HG02798 (cell line): Measurements from ENCODE around the gene RAB11FIP5.
A peak's percentile ranks its signal among the peaks of the same experiment; 100 is the strongest.
"Not testable (repeated sequence)": the region's sequence is repeated elsewhere in the genome, so short reads cannot be mapped to it uniquely, and the experiment has no call there.

Experiments
- ATAC-seq: cut with Tn5 transposase; IDR thresholded peaks from one replicate; pipeline ENCODE4 v1.9.1; 2021; ENCODE audit warnings: mild to moderate bottlenecking; ENCODE audit not compliant: unreplicated experiment, poor library complexity

RAB11FIP5 gene, protein sequence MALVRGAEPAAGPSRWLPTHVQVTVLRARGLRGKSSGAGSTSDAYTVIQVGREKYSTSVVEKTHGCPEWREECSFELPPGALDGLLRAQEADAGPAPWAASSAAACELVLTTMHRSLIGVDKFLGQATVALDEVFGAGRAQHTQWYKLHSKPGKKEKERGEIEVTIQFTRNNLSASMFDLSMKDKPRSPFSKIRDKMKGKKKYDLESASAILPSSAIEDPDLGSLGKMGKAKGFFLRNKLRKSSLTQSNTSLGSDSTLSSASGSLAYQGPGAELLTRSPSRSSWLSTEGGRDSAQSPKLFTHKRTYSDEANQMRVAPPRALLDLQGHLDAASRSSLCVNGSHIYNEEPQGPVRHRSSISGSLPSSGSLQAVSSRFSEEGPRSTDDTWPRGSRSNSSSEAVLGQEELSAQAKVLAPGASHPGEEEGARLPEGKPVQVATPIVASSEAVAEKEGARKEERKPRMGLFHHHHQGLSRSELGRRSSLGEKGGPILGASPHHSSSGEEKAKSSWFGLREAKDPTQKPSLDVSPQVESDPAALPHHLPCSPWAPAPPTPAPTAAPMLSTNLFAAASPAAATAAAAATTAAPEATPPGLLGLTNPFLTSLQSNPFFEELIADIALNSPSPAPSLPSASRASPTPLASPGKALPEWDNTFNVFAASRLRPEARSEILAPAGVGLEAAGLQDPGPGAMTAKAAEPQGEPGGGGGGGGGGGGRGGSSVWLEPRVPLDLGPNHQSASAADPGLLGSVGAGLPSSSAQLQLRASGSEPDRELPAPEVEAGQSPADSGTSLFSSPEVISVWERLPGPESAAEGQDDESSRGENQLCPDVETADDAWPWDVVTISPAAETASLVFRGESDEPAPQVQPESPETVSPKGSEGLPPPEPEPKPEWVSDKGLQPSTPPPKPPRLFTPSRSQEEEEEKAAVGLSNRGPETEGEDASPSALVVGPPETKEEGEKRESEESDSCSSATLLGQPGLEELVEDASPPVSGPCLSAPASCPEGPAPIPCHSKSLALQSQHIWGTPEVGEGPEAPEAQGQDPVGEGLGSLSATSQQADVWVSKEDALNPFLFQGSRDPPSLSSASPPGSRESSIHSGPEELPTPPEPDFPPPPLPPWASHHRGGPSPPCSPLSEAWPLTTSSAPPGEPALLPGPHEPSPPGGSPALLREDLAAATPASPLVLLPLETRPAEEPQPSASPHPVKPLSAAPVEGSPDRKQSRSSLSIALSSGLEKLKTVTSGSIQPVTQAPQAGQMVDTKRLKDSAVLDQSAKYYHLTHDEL (N-terminal part only)

DNA sequence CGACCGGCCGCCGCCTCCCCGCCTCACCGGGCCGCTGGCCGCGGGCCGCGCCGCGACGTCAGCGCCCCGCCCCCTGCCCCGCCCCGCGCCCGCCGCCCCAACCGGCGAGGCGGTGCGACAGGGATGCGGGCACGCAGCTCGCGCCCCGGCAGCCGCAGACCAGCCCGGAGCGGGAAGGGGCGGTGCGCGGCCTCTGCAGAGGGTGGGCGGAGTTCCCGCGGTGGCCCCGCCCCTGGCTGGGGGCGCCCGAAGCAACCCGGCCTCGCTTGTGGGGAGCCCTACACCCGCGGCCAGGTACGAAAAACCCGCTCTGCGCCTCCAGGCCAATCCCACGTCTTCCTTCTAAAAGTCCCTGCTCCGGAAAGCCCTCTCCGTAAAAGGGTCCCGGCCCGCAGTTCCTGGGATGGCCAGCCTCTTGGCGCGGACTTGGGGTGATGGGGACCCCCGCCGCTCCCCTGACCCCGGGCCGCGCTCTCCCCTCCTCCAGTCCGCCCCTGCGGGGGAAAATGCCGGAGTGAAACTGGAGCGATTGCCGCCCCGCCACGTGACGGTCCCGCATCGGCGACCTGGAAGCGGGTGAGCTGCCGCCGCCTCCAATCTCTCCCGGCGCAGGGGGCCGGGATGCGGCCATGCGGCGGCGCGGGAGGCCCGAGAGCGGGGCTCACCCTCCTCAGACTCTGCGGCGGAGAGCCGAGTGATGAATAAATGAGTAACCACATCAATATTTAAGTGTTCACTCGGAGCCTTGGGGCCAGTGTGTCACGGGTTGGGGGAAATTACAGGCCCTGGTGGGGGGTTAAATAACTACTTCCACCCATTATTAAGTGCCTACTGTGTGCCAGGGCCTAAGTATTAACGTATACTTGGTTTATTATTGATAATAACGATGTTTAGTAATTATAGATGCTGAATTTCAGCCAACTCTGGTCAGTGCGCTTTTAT, at the start of gene RAB11FIP5:
Gene RAB11FIP5, minus strand, starts transcription at position 36 of the 942 bp plus-strand sequence. CDS start 171 bp downstream, outside the sequence.
- peak; percentile 79 for ATAC-seq

DNA sequence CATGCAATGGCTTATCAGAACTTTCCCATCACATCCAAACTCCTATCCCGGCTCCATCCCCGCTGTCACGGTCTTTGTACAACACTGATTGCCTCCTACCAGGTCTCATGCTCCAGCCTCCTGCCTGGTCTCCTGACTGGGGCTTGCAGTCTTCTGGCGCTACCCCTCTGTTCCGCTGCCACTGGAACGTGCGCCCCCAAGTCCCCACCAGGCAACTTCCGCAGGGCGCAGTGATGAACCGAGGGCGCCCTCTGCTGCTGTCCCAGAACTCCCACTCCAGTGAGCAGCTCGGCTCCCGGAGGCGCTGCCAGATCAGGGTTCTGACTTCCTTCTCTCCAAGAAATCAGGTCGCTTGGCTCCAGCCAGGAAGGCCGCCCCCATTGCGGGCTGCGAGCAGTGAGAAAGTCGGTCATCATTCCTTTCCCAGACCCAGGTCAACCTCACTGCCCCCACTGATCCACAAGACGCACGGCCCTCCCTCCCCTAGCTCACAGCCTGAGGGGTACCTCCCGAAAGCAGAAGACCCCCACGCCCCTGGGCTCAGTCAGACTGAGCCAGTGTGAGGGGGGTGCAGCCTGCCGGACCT, 43.9 kb upstream of the RAB11FIP5 start:
- ATAC-seq: no peak

DNA sequence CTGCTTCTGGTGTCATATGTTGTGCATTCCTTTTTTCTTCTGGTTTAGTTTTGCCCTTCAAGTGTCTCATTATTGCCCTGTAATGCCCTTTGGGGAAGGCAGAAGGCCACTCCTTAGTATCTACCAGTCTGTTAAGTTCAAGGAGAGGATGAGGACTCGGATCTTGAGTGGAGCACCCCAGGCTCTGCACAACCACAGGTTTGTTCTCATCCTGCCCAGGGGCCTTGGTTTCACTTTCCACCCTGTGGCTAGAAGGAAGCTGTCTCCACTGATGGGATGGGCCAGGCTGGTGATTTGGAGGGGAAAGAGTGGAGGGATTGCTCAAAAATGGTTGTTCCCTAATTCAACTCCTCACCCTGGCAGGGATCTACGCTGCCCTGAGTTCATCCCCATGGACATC, 30.2 kb upstream of the RAB11FIP5 start:
- ATAC-seq: no peak

DNA sequence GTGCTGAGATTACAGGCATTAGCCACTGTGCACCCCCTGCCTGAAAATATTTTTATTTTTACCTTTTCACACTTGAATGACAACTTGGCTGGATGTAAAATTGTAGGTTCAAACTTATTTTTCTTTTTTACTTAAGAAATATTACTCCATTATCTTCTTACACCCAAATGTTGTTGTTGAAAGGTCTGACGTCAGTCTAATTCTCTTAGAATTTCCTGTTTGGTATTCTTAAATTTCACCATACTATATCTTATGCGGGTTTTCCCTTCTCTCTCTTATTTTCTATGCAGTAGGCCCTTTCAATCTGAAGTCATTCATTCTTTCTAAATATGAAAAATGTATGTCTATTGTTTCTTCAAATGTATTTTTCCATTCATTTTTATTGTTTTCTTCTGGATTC, 29.1 kb upstream of the RAB11FIP5 start:
- no peak for ATAC-seq

DNA sequence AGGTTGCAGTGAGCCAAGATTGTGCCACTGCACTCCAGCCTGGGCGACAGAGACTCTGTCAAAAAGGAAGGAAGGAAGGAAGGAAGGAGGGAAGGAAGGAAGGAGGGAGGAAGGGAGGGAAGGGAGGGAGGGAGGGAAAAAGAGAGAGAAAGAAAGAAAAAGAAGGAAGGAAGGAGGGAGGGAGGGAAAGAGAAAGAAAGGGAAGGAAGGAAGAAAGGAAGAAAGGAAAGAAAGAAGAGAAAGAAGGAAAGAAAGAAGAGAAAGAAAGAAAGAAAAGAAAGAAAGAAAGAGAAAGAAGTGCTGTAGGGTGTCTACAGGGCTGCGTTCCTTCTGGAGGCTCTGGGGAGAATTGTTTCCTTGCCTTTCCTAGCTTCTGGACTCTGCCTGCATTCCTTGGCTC, 22.5 kb upstream of the RAB11FIP5 start:
- no peak for ATAC-seq

DNA sequence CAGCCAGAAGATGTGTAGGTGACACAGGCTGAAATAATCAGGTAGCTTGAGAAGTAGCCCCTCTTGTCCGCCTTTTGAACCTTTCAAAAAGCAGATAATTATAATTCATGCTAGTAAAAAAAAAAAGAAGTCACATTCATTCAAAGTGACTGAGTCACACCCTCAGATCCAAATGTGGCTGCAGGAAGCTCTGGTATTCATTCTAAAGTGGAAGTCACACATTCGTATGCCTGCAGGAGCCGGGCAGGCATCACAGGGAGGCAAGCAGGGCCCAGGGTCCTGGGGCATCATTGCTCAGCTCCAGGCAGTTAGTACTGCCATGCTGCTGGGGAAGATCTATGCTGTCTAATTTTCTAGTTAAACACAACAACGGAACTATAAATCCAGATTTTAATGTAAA, 21.7 kb upstream of the RAB11FIP5 start:
- ATAC-seq: no peak

DNA sequence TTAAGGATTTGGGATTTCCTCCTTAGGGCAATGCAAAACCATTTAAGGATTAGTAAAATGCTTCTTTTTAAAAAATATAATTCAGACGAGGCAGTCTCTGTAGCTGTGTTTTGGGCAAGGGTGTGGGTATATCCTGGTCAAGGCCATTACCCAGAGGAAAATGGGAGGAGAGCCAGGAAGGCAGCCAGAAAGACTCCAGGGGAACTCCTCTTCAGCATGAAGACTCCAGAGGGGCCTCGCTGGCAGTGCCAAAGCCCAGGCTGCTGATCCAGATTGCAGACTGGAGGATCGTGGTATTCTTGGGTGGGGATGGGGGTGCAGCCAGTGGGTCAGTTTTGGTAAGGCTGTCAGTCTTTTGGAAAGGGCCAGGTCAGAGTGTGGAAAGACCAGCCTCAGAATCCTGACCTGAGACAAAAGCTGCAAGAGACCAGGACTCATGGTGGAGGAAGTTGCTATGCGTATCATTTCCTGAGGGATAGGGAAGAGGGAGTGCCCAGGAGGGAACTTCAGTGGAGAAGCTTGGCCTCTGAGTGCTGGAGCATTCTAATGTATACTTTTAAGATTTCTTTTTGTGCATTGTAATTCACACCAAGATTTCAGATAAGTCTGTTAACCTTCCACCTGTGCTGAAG, 20.9 kb upstream of the RAB11FIP5 start:
- ATAC-seq: no peak

DNA sequence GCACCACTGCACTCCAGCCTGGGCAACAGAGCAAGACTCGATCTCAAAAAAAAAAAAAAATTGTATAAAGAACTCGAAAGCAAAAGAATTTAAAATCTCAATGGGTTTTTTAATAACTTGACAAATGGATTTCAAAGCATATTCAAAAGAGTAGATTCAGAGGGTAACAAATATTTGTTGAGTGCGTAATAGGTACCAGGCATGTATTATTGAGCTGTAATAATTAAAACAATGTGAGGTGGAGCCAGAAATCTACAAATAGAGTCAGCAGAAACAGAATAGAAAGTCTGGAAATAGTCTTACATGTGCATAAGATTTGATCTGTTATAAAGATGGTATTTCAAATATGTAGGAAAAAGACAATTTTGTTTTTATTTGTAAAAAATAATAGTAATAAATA, 19.1 kb upstream of the RAB11FIP5 start:
- ATAC-seq: no peak

DNA sequence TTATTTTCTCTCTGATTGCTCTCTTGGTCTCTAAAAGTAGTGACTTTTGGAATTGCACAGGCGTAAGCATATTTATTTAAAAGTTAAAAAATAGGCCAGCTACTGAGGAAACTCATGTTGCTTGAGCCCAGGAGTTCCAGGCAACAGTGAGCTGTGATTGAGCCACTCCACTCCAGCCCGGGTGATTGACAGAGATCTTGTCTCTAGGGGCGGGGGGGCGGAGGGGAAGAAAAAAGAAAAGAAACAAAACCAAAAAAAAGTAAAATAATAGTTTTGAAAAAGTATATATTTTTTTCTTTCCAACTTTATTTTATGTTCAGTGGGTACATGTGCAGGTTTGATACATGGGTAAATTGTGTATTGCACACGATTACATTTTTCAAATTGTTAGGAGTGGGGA, 18.0 kb upstream of the RAB11FIP5 start:
- ATAC-seq: no peak

DNA sequence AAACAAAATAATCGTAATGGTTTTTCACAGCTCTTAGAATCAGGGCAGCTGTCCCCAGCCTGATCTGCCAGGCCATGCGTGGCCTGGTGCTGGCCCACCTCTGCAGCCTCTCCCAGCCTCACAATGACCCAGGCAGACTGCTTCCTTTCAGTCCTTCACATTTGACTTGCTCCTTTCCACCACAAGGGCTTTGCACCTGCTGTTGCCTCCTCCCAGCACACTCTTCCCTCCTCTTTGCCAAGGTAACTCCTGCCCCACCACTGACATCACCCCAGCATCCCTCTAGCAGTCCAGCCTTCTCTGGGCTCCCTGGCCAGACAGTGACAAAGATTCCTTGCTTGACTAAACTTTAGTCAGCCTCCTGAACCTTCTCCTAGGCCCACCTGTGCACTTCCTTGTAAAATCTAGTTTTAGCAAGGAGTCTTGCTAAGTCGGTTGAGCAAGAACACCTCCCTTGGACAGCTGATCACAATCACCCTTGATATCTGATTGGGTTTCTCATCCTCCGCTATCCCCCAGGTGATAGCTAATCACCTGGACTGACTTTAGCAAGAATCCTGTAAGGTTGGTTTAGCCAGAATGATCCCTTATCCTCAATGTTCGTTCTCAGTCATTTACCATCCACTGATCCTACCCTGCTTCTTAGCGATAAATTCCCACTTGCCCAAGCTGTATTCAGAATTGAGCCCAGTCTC, 16.2 kb upstream of the RAB11FIP5 start:
- no peak for ATAC-seq

DNA sequence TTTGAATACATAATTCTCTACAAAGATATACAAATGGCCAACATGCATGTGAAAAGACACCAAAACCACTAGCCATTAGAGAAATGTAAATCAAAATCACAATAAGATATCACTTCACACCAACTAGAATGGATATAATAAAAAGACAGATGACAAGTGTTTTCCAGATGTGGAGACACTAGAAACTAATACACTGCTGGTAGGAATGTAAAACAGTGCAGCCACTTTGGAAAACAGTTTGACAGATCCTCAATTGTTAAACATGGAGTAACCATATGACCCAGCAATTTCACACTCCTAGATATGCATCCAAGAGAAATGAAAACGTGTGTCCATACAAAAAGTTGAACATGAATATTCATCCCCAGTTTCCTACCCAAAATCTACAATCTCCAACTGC, 9.8 kb upstream of the RAB11FIP5 start:
- ATAC-seq: no peak

DNA sequence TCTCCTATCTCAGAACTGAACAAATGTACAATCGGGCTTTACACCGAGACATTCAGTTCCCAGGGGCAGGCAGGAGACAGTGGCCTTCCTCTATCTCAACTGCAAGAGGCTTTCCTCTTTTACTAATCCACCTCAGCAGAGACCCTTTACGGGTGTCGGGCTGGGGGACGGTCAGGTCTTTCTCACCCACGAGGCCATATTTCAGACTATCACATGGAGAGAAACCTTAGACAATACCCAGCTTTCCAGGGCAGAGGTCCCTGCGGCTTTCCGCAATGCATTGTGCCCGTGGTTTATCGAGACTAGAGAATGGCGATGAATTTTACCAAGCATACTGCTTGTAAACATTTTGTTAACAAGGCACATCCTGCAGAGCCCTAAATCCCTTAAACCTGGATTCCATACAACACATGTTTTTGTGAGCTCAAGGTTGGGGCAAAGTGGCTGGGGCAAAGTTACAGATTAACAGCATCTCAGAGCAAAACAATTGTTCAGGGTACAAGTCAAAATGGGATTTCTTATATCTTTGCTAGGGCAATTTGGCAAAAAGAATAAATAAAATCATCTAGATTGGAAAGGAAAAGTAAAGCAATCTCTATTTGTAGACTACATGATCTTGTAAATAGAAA, 7.0 kb upstream of the RAB11FIP5 start:
- not testable (repeated sequence) for ATAC-seq

DNA sequence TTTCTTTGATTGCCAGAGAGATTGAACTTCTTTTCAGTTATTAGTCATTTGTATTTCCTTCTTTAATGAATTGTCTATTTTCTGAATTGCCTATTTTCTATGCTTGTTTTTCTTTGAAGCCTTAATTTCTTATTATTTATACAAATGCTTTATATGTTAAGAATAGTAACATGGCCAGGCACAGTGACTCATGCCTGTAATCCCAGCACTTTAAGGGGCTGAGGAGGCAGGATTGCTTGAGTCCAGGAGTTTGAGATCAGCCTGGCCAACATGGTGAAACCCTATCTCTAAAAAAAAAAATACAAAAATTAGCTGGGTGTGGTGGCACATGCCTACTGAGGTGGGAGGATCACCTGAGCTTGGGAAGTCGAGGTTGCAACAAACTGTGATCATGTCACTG, 4.7 kb upstream of the RAB11FIP5 start:
- ATAC-seq: no peak

DNA sequence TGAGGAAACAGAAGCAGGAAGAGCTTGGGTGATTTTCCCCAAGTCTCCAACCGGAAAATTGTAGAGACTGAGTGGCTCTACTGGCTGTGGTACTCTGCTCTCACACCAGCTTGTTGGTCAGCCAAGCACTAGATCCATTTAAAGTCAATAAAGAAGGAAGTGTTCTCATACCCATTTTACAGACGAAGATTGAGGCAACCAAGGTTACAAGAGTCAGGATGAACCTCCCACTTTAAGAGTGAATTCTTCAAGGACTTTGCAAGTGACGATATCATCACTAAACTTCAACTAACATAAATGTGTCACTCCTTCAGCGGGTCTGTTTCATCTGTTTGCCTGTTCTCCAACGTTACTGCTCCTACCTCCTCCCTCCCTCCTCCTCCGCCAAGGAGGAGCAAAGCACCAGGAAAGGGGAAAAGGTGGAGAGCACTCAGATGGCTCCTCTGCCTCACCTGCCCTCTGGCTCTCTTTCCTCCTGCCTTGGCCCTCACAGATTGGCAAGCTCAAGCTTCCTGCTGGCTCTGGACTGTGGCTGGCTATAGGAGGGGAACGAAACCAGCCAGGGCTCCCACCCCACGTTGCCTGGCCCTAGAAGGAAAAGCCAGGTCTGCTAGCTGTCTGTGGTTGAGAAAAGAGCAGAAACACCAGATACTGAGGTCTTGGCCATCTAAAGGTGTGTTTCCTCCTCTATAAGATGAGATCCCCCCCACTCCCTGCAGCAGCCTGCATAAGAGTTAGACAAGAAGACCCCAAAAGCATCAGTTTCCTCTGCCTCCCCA, 3.6 kb upstream of the RAB11FIP5 start:
- ATAC-seq: no peak

DNA sequence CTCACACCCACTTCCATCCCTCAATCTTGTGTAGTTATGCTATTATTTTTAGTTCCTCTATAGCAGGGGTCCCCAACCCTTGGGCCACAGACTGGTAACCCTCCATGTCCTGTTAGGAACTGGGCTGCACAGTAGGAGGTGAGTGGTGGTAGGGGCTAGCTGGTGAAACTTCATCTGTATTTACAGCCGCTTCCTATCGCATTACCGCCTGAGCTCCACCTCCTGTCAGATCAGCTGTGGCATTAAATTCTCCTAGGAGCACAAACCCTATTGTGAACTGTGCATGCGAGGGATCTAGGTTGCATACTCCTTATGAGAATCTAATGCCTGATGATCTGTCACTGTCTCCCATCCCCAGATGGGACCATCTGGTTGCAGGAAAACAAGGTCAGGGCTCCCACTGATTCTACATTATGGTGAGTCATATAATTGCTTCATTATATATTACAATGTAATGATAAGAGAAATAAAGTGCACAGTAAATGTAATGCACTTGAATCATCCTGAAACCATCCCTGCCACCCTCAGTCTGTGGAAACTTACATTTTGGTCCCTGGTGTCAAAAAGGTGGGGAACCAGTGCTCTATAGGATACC, 1.6 kb upstream of the RAB11FIP5 start:
- no peak for ATAC-seq
